GM18951 (cell line): ENCODE measurements around the gene SSU72.

Source experiments
- POLR2A ChIP-seq: IDR thresholded peaks from 4 replicates; pipeline ENCODE4 v1.6.1; 2011; ENCODE audit warnings: mild to moderate bottlenecking; ENCODE audit not compliant: insufficient read length, insufficient read depth; ENCODE audit errors: extremely low read depth
- in situ Hi-C: fragments of 300-500 bp; cut with MboI; formaldehyde crosslinking; loops from one replicate; pipeline ENCODE4 v1.12.0; 2022; ENCODE audit warnings: low sequenced_read_pairs, mixed read lengths, inconsistent platforms; ENCODE audit not compliant: unreplicated experiment

The SSU72 gene

GRCh38 chr1:1544544-1544943 lies 30.1 kb downstream of the SSU72 start:
- in situ Hi-C loops = no loop called here

GRCh38 chr1:1543706-1544099 lies 31.0 kb downstream of the SSU72 start:
- no peak for TF ChIP-seq POLR2A

More at GRCh38 chr1:1544544-1544943, 30.1 kb downstream of the SSU72 start:
- no peak for TF ChIP-seq POLR2A

GRCh38 chr1:1542766-1543705 lies 31.6 kb downstream of the SSU72 start:
- in situ Hi-C loops = no loop called here

More at GRCh38 chr1:1543706-1544099, 31.0 kb downstream of the SSU72 start:
- in situ Hi-C loops = no loop called here

GRCh38 chr1:1541956-1542765 lies 32.5 kb downstream of the SSU72 start:
- TF ChIP-seq POLR2A = no peak
- in situ Hi-C loops = no loop called here

More at GRCh38 chr1:1542766-1543705, 31.6 kb downstream of the SSU72 start:
- TF ChIP-seq POLR2A = no peak

- in situ Hi-C loops = no loop called here
- no peak for TF ChIP-seq POLR2A
Observed at GRCh38 chr1:1540818-1541628, 33.6 kb downstream of the SSU72 start.

GRCh38 chr1:1540090-1540817 lies 34.4 kb downstream of the SSU72 start, which contains the start of gene TMEM240:
Gene TMEM240 (minus strand): TSS chr1:1540624. CDS start chr1:1540346, 278 bp downstream.
- in situ Hi-C loops = no loop called here
- no peak for TF ChIP-seq POLR2A

GRCh38 chr1:1539310-1540089 lies 35.2 kb downstream of the SSU72 start:
- in situ Hi-C loops = no loop called here
- no peak for TF ChIP-seq POLR2A

GRCh38 chr1:1538989-1539309 lies 35.7 kb downstream of the SSU72 start:
- no peak for TF ChIP-seq POLR2A
- in situ Hi-C loops = no loop called here

GRCh38 chr1:1538334-1538733 lies 36.3 kb downstream of the SSU72 start:
- in situ Hi-C loops = no loop called here
- TF ChIP-seq POLR2A = no peak

- in situ Hi-C loops = no loop called here
- no peak for TF ChIP-seq POLR2A
Observed at GRCh38 chr1:1537626-1538250, 36.9 kb downstream of the SSU72 start.

GRCh38 chr1:1536938-1537546 lies 37.6 kb downstream of the SSU72 start:
- in situ Hi-C loops = no loop called here
- TF ChIP-seq POLR2A = no peak
